Right forelimb (tissue), 1 donor: ENCODE measurements around the gene KCNG4.

Experiments used
- DNase-seq: peaks from one replicate; pipeline ENCODE4 v3.0.0-alpha.2; 2018

Gene KCNG4

DNA sequence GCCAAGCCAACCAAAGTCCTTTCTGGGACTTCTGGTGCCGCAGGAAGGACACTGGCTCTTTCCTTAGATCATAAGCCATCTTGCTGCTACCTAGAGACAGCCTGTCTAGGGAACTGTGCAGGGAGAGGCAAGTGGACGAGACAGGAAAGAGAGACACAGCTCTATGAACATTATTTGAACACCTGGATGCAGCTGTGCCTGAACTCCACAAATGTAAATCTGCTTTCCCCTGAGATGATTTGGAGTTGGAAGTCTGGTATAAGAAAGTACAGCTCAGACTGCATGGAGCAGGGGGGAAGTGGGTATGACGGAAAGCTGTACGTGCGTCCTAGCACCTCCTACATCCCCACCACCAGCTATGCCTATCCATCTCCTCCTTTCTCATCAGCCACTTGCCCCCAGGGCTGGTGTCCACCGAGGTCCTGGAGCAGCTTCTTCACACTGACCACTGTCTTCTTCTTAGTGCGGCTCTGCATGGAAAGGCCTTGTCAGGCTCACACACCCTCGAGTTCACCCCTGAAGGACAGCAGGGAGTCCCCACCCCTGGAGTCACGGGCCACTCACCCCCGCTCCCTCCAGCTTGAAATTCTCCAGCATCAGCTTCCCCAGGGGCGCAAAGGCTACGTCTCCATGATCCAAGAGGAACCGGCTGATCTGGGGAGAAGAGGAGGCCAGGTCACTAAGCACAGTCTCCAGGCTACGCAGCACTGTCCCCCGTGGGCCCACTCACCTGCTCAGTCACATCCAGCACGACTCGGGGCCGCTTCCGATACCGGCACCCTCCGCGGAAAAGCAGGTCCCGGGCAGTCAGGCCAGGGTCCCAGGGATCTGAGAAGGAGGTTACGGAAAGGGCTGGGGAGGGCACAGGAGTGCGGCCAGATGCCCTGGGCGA, 56.9 kb downstream of the KCNG4 start:
- DNase-seq: no peak

GRCh38 chr16:84182104-84182503, 57.7 kb downstream of the KCNG4 start:
- DNase-seq: no peak

DNA sequence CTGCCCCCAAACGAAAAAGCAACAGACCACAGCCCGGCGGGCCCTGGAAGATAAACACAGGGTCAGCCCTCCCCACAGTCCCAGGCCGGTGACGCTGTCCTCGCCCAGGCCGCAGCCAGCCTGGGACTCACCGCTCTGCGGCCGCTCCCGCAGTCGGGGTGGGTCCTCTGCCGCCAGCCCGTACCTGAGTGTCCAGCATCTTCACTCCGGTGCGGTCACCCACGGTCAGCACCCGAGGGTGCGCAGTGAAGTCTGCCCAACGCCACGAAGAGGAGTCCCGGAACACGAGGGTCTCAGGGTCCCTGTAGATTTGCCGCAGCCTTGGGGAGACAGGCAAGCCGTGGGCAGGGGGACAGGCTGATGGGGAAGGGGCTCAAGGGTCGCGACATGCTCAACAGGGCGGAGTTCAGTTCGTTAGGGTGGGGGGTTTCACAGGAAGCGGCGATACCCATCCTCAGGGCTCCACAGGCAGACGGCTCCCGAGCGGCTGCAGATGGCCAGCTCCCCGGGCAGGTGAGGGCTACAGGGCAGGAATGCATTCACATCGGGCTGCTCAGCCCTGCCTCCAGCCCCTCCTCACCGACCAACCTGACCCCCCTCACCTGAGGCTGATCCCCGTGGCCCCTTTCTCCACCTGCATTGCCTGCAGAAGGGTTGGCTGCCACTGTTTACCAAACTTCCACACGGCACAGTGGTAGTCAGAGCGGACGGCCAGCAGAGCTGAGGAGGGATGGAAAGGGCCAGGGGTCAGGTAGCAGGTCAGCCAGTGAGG, 58.5 kb downstream of the KCNG4 start:
- no peak for DNase-seq

- no peak for DNase-seq
Measured at GRCh38 chr16:84180519-84181140, 59.2 kb downstream of the KCNG4 start.

DNA sequence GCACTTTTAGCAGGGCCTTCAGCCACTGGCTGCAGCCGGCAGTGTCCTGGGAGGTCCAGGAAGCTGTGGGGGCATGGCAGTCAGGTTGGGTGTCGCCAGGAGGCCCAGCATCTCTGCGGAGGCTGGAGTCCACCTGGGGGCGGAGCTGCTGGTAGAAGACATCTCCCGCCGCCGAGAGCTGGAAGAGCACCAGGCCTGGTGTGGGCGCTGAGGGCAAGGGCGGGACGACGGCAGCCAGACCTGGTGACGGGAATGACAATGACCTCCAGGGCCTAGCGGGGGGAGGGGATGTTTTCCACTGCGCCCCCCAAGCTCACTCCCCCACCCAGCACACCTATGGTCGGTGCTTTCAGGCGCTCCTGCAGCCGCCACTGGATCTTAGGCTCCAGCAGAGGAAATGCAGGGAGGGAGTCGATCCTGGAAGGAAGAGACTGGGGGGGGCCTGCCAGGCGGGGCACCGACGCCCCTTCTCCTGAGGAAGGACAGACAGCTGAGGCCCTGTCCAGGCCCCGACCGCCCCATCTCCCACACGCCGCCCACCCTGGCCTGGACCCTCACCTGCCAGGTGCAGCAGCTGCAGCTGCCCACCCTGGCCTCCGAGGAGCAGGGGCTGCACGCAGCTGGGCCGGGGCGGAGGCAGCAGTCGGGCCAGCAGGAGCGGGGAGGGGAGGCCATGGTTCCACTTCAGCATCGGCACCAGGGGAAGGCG, 60.0 kb downstream of the KCNG4 start:
- no peak for DNase-seq

- no peak for DNase-seq
Measured at GRCh38 chr16:84178892-84179611, 60.8 kb downstream of the KCNG4 start.

DNA sequence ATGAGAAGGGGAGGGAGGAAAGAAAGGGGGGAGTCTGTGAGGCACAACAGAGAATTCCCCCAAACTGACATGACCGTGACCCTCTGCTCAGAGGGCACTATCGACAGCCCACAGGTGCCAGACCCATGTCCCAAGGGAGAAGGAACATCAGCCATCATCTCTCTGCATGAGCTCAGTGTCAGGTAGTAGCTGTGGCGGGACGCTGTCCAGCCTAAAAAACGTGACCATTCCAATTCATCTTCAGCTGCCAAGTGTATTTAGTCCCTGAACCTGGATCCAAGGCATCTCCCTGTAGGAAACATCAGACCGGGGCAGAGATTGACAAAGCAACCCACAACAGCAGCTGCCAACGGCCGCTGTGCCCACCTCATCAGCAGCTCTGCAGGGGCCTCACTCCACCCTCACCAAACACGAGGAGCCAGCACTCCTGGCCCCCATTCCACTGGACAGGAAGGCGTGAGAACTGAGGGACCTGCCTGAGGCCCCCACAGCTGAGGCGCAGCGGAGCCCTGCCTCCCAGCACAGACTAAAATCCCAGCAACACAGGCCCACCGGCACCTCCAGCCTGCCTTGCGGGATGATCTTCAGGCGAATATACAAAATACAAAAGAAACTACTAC, 61.6 kb downstream of the KCNG4 start:
- no peak for DNase-seq

- no peak for DNase-seq
Measured at GRCh38 chr16:84177741-84178073, 62.1 kb downstream of the KCNG4 start.

- DNase-seq: no peak
Measured at GRCh38 chr16:84176192-84177053, 63.4 kb downstream of the KCNG4 start.

GRCh38 chr16:84175350-84176081, 64.3 kb downstream of the KCNG4 start:
- DNase-seq: no peak

GRCh38 chr16:84174396-84174795, 65.4 kb downstream of the KCNG4 start:
- no peak for DNase-seq

DNA sequence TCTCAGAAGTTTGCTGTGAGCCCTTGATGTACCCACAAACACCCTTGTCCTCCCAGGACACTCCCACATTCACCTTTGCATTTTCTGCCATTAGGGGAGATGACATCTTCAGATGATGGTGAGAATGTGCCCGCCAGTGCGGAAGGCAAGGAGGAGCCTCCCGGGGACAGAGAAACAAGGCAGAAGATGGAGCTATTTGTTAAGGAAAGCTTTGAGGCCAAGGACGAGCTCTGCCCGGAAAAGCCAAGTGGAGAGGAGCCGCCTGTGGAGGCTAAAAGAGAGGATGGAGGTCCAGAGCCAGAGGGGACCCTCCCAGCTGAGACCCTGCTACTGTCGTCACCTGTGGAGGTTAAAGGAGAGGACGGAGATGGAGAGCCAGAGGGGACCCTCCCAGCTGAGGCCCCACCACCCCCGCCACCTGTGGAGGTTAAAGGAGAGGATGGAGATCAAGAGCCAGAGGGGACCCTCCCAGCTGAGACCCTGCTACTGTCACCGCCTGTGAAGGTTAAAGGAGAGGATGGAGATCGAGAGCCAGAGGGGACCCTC, 70.0 kb downstream of the KCNG4 start:
- DNase-seq: no peak
